Osteocyte (in vitro differentiated cells): ENCODE data around the gene CPN2. TPM values are rescaled to one million over a fixed set of nuclear protein-coding genes. Genes with fewer than 3 reads are reported as not detected.

Source experiments
- DNase-seq: peaks from one replicate; pipeline ENCODE4 v3.0.0; 2021; ENCODE audit warnings: mixed read lengths; ENCODE audit not compliant: unreplicated experiment; ENCODE audit errors: extremely low spot score
- H3K27ac Mint-ChIP-seq: one replicate; pipeline ENCODE4 v1.8.0; 2021; ENCODE audit warnings: mild to moderate bottlenecking, mixed read lengths; ENCODE audit not compliant: unreplicated experiment
- H3K27me3 Mint-ChIP-seq: one replicate; pipeline ENCODE4 v1.8.0; 2021; ENCODE audit warnings: mixed read lengths; ENCODE audit not compliant: unreplicated experiment
- H3K36me3 Mint-ChIP-seq: one replicate; pipeline ENCODE4 v1.8.0; 2021; ENCODE audit warnings: mixed read lengths; ENCODE audit not compliant: unreplicated experiment
- H3K4me1 Mint-ChIP-seq: one replicate; pipeline ENCODE4 v1.8.0; 2021; ENCODE audit warnings: mixed read lengths; ENCODE audit not compliant: unreplicated experiment
- H3K4me3 Mint-ChIP-seq: one replicate; pipeline ENCODE4 v1.8.0; 2021; ENCODE audit warnings: mild to moderate bottlenecking, moderate library complexity, mixed read lengths; ENCODE audit not compliant: unreplicated experiment
- H3K9me3 Mint-ChIP-seq: one replicate; pipeline ENCODE4 v1.8.0; 2021; ENCODE audit warnings: mixed read lengths; ENCODE audit not compliant: unreplicated experiment
- total RNA-seq: library from RNA; stranded (reverse); gene quantifications from 2 replicates; pipeline ENCODE4 v1.2.1, GENCODE V29; 2021
- TF ChIP-seq, protein P1 (sequence below): fragments of 200-600 bp; sonication (generic); IDR thresholded peaks from 2 replicates; pipeline ENCODE4 v1.5.0; 2021; ENCODE audit warnings: antibody characterized with exemption, mild to moderate bottlenecking, moderate library complexity

CPN2 gene
- total RNA-seq, 1 donor from 2014 or later = not detected

DNA sequence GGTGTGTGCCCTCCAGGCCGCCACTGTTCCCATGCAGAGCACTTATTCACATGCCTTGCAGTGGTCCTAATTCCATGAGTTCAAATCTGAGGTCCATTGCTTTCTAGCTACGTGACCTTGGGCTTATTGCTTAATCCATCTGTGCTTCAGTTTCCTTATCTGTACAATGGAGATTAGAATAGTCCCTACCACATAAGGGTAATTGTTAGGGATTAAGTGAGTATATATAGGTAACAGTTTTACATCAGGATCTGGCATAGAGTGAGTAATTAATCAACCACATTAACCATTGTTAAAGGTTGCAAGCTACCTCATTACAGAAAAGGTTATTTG lies 7.6 kb downstream of the CPN2 start:
- no peaks in the 10 kb centered on the region for H3K9me3 Mint-ChIP-seq
- DNase-seq = no peak
- no peaks in the 10 kb centered on the region for H3K36me3 Mint-ChIP-seq
- no peak overlapping the region for H3K27ac Mint-ChIP-seq
- H3K27me3 Mint-ChIP-seq = peaks cover 27% of the 10 kb centered on the region
- H3K4me3 Mint-ChIP-seq = no peak overlapping the region
- no peaks in the 10 kb centered on the region for H3K4me1 Mint-ChIP-seq
- TF ChIP-seq, protein P1, sequence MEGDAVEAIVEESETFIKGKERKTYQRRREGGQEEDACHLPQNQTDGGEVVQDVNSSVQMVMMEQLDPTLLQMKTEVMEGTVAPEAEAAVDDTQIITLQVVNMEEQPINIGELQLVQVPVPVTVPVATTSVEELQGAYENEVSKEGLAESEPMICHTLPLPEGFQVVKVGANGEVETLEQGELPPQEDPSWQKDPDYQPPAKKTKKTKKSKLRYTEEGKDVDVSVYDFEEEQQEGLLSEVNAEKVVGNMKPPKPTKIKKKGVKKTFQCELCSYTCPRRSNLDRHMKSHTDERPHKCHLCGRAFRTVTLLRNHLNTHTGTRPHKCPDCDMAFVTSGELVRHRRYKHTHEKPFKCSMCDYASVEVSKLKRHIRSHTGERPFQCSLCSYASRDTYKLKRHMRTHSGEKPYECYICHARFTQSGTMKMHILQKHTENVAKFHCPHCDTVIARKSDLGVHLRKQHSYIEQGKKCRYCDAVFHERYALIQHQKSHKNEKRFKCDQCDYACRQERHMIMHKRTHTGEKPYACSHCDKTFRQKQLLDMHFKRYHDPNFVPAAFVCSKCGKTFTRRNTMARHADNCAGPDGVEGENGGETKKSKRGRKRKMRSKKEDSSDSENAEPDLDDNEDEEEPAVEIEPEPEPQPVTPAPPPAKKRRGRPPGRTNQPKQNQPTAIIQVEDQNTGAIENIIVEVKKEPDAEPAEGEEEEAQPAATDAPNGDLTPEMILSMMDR = no peak

GRCh38 chr3:194342861-194343560 lies 8.1 kb downstream of the CPN2 start:
- TF ChIP-seq, protein P1 = no peak
- Mint-ChIP-seq H3K4me3 (no peak overlapping the region), H3K36me3 (no peaks in the 10 kb centered on the region), H3K27ac (no peak overlapping the region), H3K4me1 (no peaks in the 10 kb centered on the region), H3K27me3 (peaks cover 23% of the 10 kb centered on the region), H3K9me3 (no peaks in the 10 kb centered on the region)
- DNase-seq = no peak

DNA sequence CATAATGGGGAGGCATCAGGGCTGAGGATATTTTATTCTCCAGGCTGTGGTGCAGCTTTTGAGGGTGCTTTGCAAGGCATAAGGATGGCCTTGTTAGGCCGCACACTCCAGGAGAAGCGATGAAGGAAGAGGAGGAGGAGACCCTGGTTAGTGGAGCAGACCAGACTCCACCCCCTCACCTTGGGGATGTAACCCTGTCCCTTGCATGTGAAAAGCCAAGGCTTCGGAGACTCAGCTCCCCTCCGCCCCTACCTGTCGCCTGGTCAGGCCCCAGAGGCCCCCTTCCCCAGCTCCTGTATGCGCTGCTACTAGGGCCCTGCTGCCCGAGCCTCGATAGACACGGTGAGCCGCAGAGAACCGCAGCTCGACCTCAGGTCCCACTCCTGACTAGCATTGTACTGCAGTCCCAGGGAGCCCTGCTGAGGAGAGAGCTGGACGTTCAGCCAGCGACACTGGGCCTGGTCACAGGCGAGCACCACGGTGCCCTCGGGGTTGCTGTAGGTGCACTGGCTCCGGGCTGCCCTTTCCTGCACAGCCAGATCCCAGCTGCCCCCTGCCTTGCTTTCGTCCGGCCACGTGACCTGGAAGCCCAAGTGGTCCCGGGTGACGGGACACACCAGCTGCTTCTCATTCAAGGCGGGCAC lies 10.2 kb downstream of the CPN2 start:
- no peak overlapping the region for H3K27ac Mint-ChIP-seq
- TF ChIP-seq, protein P1 = no peak
- no peaks in the 10 kb centered on the region for H3K9me3 Mint-ChIP-seq
- H3K4me1 Mint-ChIP-seq = no peaks in the 10 kb centered on the region
- H3K36me3 Mint-ChIP-seq = no peaks in the 10 kb centered on the region
- DNase-seq = no peak
- H3K27me3 Mint-ChIP-seq = peaks cover 18% of the 10 kb centered on the region
- no peak overlapping the region for H3K4me3 Mint-ChIP-seq

GRCh38 chr3:194339840-194340239 lies 11.3 kb downstream of the CPN2 start:
- Mint-ChIP-seq H3K27me3 (peaks cover 14% of the 10 kb centered on the region), H3K36me3 (no peaks in the 10 kb centered on the region), H3K27ac (no peak overlapping the region), H3K4me1 (no peaks in the 10 kb centered on the region), H3K4me3 (no peak overlapping the region), H3K9me3 (no peaks in the 10 kb centered on the region)
- TF ChIP-seq, protein P1 = no peak
- DNase-seq = no peak

DNA sequence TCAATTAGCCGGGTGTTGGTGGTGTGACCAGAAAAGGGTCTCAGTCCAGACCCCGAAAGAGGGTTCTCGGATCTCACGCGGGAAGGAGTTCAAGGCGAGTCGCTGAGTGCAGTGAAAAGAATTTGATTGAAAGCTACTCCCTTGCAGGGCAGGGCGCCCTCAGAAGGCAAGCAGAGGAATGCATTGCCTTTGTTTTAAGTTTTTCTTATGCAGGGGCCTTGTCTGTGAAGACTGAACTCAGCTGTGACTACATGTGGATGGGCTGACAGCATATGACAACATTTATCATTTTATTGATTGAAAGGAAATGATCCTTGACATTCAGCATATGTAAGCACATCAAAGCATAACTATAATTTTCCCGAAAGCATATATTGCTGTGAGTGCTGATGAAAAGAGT lies 11.8 kb downstream of the CPN2 start:
- Mint-ChIP-seq H3K9me3 (no peaks in the 10 kb centered on the region), H3K27ac (no peak overlapping the region), H3K36me3 (no peaks in the 10 kb centered on the region), H3K4me3 (no peak overlapping the region), H3K27me3 (peaks cover 12% of the 10 kb centered on the region), H3K4me1 (no peaks in the 10 kb centered on the region)
- no peak for DNase-seq
- TF ChIP-seq, protein P1 = no peak
